ENCODE results near the gene PPP1R10. TPM values are rescaled to one million over a fixed set of nuclear protein-coding genes. Genes with fewer than 3 reads are reported as not detected.

The PPP1R10 gene
- total RNA-seq, 2 donors from 2014 or later: 114 to 123 TPM

- peak within 1 kb of the TSS; percentile 100 for H3K27ac Mint-ChIP-seq
- peak; percentile 100 for DNase-seq
- peaks cover 11% of the 10 kb centered on the region for H3K36me3 Mint-ChIP-seq (ENCODE audit: low read depth)
- no peaks in the 10 kb centered on the region for H3K27me3 Mint-ChIP-seq
- H3K4me1 Mint-ChIP-seq: peaks cover 58% of the 10 kb centered on the region
- H3K4me3 Mint-ChIP-seq: peak within 1 kb of the TSS; percentile 100
- H3K9me3 ChIP-seq (ENCODE audit: control insufficient read depth, low read length, poor library complexity, severe bottlenecking): no peaks in the 10 kb centered on the region
- ATAC-seq: peak; percentile 93
These were observed 45.8 kb downstream of the PPP1R10 start, which contains the start of gene ABCF1 for GRCh38 chr6:30571075-30571761. TSS of gene ABCF1 (plus strand) at chr6:30571442. CDS start at chr6:30571488, 46 bp downstream.

GRCh38 chr6:30570740-30571074 lies 46.3 kb downstream of the PPP1R10 start:
- ATAC-seq: peak; percentile 24
- peak overlapping the region; percentile 100 for H3K27ac Mint-ChIP-seq
- H3K27me3 Mint-ChIP-seq: no peaks in the 10 kb centered on the region
- peak overlapping the region; percentile 100 for H3K4me3 Mint-ChIP-seq
- H3K9me3 ChIP-seq (ENCODE audit: control insufficient read depth, low read length, poor library complexity, severe bottlenecking): no peaks in the 10 kb centered on the region
- DNase-seq: no peak
- peaks cover 11% of the 10 kb centered on the region for H3K36me3 Mint-ChIP-seq (ENCODE audit: low read depth)
- peaks cover 58% of the 10 kb centered on the region for H3K4me1 Mint-ChIP-seq

GRCh38 chr6:30570263-30570662 lies 46.8 kb downstream of the PPP1R10 start:
- no peak for ATAC-seq
- no peaks in the 10 kb centered on the region for H3K27me3 Mint-ChIP-seq
- peaks cover 57% of the 10 kb centered on the region for H3K4me1 Mint-ChIP-seq

GRCh38 chr6:30568245-30568644 lies 48.8 kb downstream of the PPP1R10 start:
- no peak for DNase-seq
- ATAC-seq: no peak
- Mint-ChIP-seq H3K36me3 (ENCODE audit: low read depth) (peaks cover 6% of the 10 kb centered on the region), H3K27me3 (no peaks in the 10 kb centered on the region), H3K27ac (no peak overlapping the region), H3K4me3 (no peak overlapping the region), H3K4me1 (peaks cover 42% of the 10 kb centered on the region)
- H3K9me3 ChIP-seq (ENCODE audit: control insufficient read depth, low read length, poor library complexity, severe bottlenecking): no peaks in the 10 kb centered on the region

More at GRCh38 chr6:30570263-30570662, 46.8 kb downstream of the PPP1R10 start:
- Mint-ChIP-seq H3K27ac (peak overlapping the region; percentile 100), H3K4me3 (peak overlapping the region; percentile 100), H3K36me3 (ENCODE audit: low read depth) (peaks cover 11% of the 10 kb centered on the region)
- DNase-seq: no peak
- H3K9me3 ChIP-seq (ENCODE audit: control insufficient read depth, low read length, poor library complexity, severe bottlenecking): no peaks in the 10 kb centered on the region

GRCh38 chr6:30565772-30566171 lies 51.3 kb downstream of the PPP1R10 start:
- H3K36me3 Mint-ChIP-seq (ENCODE audit: low read depth): peaks cover 5% of the 10 kb centered on the region
- peaks cover 24% of the 10 kb centered on the region for H3K4me1 Mint-ChIP-seq
- H3K27me3 Mint-ChIP-seq: no peaks in the 10 kb centered on the region

GRCh38 chr6:30564114-30564513 lies 52.9 kb downstream of the PPP1R10 start:
- Mint-ChIP-seq H3K27me3 (no peaks in the 10 kb centered on the region), H3K4me3 (no peak overlapping the region), H3K36me3 (ENCODE audit: low read depth) (peaks cover 5% of the 10 kb centered on the region), H3K4me1 (peaks cover 12% of the 10 kb centered on the region), H3K27ac (no peak overlapping the region)
- no peak for ATAC-seq
- no peaks in the 10 kb centered on the region for H3K9me3 ChIP-seq (ENCODE audit: control insufficient read depth, low read length, poor library complexity, severe bottlenecking)
- DNase-seq: no peak

More at GRCh38 chr6:30565772-30566171, 51.3 kb downstream of the PPP1R10 start:
- no peak overlapping the region for H3K4me3 Mint-ChIP-seq
- ATAC-seq (no peak), DNase-seq (no peak)
- H3K9me3 ChIP-seq (ENCODE audit: control insufficient read depth, low read length, poor library complexity, severe bottlenecking): no peaks in the 10 kb centered on the region
- no peak overlapping the region for H3K27ac Mint-ChIP-seq

- no peak for DNase-seq
- no peak overlapping the region for H3K4me3 Mint-ChIP-seq
- H3K4me1 Mint-ChIP-seq: peaks cover 19% of the 10 kb centered on the region
- ATAC-seq: no peak
- H3K27me3 Mint-ChIP-seq: no peaks in the 10 kb centered on the region
- peaks cover 5% of the 10 kb centered on the region for H3K36me3 Mint-ChIP-seq (ENCODE audit: low read depth)
- no peaks in the 10 kb centered on the region for H3K9me3 ChIP-seq (ENCODE audit: control insufficient read depth, low read length, poor library complexity, severe bottlenecking)
- peak overlapping the region; percentile 90 for H3K27ac Mint-ChIP-seq
These were observed 54.3 kb downstream of the PPP1R10 start for GRCh38 chr6:30562470-30563425.

- H3K27ac Mint-ChIP-seq: no peak overlapping the region
- ATAC-seq (no peak), DNase-seq (no peak)
- H3K36me3 Mint-ChIP-seq (ENCODE audit: low read depth): peaks cover 10% of the 10 kb centered on the region
- H3K4me3 Mint-ChIP-seq: no peak overlapping the region
- H3K9me3 ChIP-seq (ENCODE audit: control insufficient read depth, low read length, poor library complexity, severe bottlenecking): no peaks in the 10 kb centered on the region
- H3K27me3 Mint-ChIP-seq: no peaks in the 10 kb centered on the region
- H3K4me1 Mint-ChIP-seq: peaks cover 30% of the 10 kb centered on the region
These were observed 56.1 kb downstream of the PPP1R10 start for GRCh38 chr6:30560930-30561329.

- Mint-ChIP-seq H3K4me3 (peak overlapping the region; percentile 99), H3K4me1 (peaks cover 41% of the 10 kb centered on the region), H3K27me3 (no peaks in the 10 kb centered on the region), H3K36me3 (ENCODE audit: low read depth) (peaks cover 15% of the 10 kb centered on the region), H3K27ac (peak overlapping the region; percentile 100)
- H3K9me3 ChIP-seq (ENCODE audit: control insufficient read depth, low read length, poor library complexity, severe bottlenecking): no peaks in the 10 kb centered on the region
- no peak for ATAC-seq
- DNase-seq: peak in 1 of 3 donors; percentile 34
These were observed 59.4 kb downstream of the PPP1R10 start for GRCh38 chr6:30557683-30557981.

GRCh38 chr6:30556906-30557682 lies 59.9 kb downstream of the PPP1R10 start, which contains the start of gene PRR3:
TSS of gene PRR3 (plus strand) at chr6:30557295. CDS start at chr6:30557345, 50 bp downstream.
- Mint-ChIP-seq H3K4me3 (peak within 1 kb of the TSS; percentile 99), H3K27me3 (no peaks in the 10 kb centered on the region), H3K4me1 (peaks cover 39% of the 10 kb centered on the region), H3K27ac (peak within 1 kb of the TSS; percentile 100), H3K36me3 (ENCODE audit: low read depth) (peaks cover 17% of the 10 kb centered on the region)
- no peaks in the 10 kb centered on the region for H3K9me3 ChIP-seq (ENCODE audit: control insufficient read depth, low read length, poor library complexity, severe bottlenecking)
- DNase-seq (peak; percentile 66 to 73 (median 71)), ATAC-seq (peak; percentile 64)

- ATAC-seq: peak; percentile 92
- H3K36me3 Mint-ChIP-seq (ENCODE audit: low read depth): peaks cover 21% of the 10 kb centered on the region
- H3K4me3 Mint-ChIP-seq: peak within 1 kb of the TSS; percentile 99
- peak within 1 kb of the TSS; percentile 100 for H3K27ac Mint-ChIP-seq
- H3K9me3 ChIP-seq (ENCODE audit: control insufficient read depth, low read length, poor library complexity, severe bottlenecking): no peaks in the 10 kb centered on the region
- no peaks in the 10 kb centered on the region for H3K27me3 Mint-ChIP-seq
- peak; percentile 96 to 99 (median 98) for DNase-seq
- peaks cover 39% of the 10 kb centered on the region for H3K4me1 Mint-ChIP-seq
These were observed 60.8 kb downstream of the PPP1R10 start, which contains the start of gene GNL1 for GRCh38 chr6:30556066-30556905. TSS of gene GNL1 (minus strand) at chr6:30556489. CDS start at chr6:30556203, 286 bp downstream.

- peak overlapping the region; percentile 99 for H3K4me3 Mint-ChIP-seq
- H3K27ac Mint-ChIP-seq: peak overlapping the region; percentile 100
- peaks cover 25% of the 10 kb centered on the region for H3K36me3 Mint-ChIP-seq (ENCODE audit: low read depth)
- DNase-seq (no peak), ATAC-seq (no peak)
- no peaks in the 10 kb centered on the region for H3K27me3 Mint-ChIP-seq
- no peaks in the 10 kb centered on the region for H3K9me3 ChIP-seq (ENCODE audit: control insufficient read depth, low read length, poor library complexity, severe bottlenecking)
- H3K4me1 Mint-ChIP-seq: peaks cover 43% of the 10 kb centered on the region
These were observed 61.3 kb downstream of the PPP1R10 start for GRCh38 chr6:30555816-30556065.

Data from T-helper 17 cell (primary cell).